DND-41 (cell line): ENCODE data around the gene SLC13A3.

ENCODE experiments used
- EZH2 ChIP-seq: IDR thresholded peaks from 3 replicates; pipeline ENCODE4 v1.6.1; 2012; ENCODE audit warnings: borderline replicate concordance, low read depth, mild to moderate bottlenecking, moderate library complexity, low read length, inconsistent platforms; ENCODE audit not compliant: severe bottlenecking
- TF ChIP-seq, protein P1 (sequence below): IDR thresholded peaks from 2 replicates; pipeline ENCODE4 v1.5.1; 2012; ENCODE audit warnings: borderline replicate concordance, low read length, moderate library complexity, mild to moderate bottlenecking; ENCODE audit not compliant: poor library complexity, severe bottlenecking; ENCODE audit errors: extremely low read depth

- TF ChIP-seq, protein P1, sequence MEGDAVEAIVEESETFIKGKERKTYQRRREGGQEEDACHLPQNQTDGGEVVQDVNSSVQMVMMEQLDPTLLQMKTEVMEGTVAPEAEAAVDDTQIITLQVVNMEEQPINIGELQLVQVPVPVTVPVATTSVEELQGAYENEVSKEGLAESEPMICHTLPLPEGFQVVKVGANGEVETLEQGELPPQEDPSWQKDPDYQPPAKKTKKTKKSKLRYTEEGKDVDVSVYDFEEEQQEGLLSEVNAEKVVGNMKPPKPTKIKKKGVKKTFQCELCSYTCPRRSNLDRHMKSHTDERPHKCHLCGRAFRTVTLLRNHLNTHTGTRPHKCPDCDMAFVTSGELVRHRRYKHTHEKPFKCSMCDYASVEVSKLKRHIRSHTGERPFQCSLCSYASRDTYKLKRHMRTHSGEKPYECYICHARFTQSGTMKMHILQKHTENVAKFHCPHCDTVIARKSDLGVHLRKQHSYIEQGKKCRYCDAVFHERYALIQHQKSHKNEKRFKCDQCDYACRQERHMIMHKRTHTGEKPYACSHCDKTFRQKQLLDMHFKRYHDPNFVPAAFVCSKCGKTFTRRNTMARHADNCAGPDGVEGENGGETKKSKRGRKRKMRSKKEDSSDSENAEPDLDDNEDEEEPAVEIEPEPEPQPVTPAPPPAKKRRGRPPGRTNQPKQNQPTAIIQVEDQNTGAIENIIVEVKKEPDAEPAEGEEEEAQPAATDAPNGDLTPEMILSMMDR: no peak
- TF ChIP-seq EZH2: no peak
Observed at GRCh38 chr20:46649965-46650542, 1.2 kb downstream of the SLC13A3 start.
